ENCODE measurements around the gene FGF19.

FGF19 gene

GRCh38 chr11:69648679-69649575 lies 54.9 kb downstream of the FGF19 start:
- Mint-ChIP-seq H3K9me3 (no peaks in the 10 kb centered on the region), H3K27me3 (ENCODE audit: low read depth, poor library complexity) (no peaks in the 10 kb centered on the region), H3K36me3 (ENCODE audit: low read depth) (peaks cover 39% of the 10 kb centered on the region), H3K4me3 (no peak overlapping the region), H3K27ac (peak overlapping the region; percentile 71), H3K4me1 (peaks cover 28% of the 10 kb centered on the region)
- no peak for DNase-seq
- TF ChIP-seq CTCF (IDR thresholded peaks at IDR 0.05): no peak

Measured in nephron progenitor cell (in vitro differentiated cells).